ENCODE measurements around the gene FOXO3. TPM values are rescaled to one million over a fixed set of nuclear protein-coding genes. Genes with fewer than 3 reads are reported as not detected.
A peak's percentile ranks its signal among the peaks of the same experiment; 100 is the strongest.
"Not testable (repeated sequence)": the region's sequence is repeated elsewhere in the genome, so short reads cannot be mapped to it uniquely, and the experiment has no call there.

Gene FOXO3
- polyA plus RNA-seq, 1 donor (not counting 4 experiments of a cell fraction or from before 2014, with no cell fraction given), result 17.6 TPM

- Histone ChIP-seq H3K9me3 (ENCODE audit: control insufficient read depth, low read depth, low read length) (no peaks in the 10 kb centered on the region), H3K27ac (ENCODE audit: control insufficient read depth, insufficient read depth, low read length) (peak overlapping the region; percentile 89), H4K20me1 (ENCODE audit: control insufficient read depth, extremely low read depth, insufficient read depth, low read length) (peaks cover 3% of the 10 kb centered on the region), H3K79me2 (ENCODE audit: control insufficient read depth, insufficient read depth, low read length) (peaks cover 21% of the 10 kb centered on the region), H3K4me1 (ENCODE audit: control insufficient read depth, extremely low read depth, insufficient read depth, low read length) (peaks cover 37% of the 10 kb centered on the region), H3K4me3 (ENCODE audit: control insufficient read depth in 2 of 3, extremely low read depth in 1 of 3, insufficient read depth in 2 of 3, low read depth in 1 of 3, low read length in 3 of 3) (peak overlapping the region; percentile 73 to 95 (median 91)), H3K9ac (ENCODE audit: control insufficient read depth, extremely low read depth, insufficient read depth, low read length) (peak overlapping the region; percentile 92), H3K4me2 (ENCODE audit: control insufficient read depth, extremely low read depth, insufficient read depth, low read depth, low read length) (peak overlapping the region; percentile 96), H3K27me3 (ENCODE audit: control insufficient read depth, extremely low read depth, insufficient read depth, low read length) (no peaks in the 10 kb centered on the region), H2AFZ (ENCODE audit: control insufficient read depth, low read length) (peak overlapping the region; percentile 54), H3K36me3 (ENCODE audit: control insufficient read depth in 2 of 2, extremely low read depth in 1 of 2, insufficient read depth in 2 of 2, low read length in 2 of 2) (no peaks in the 10 kb centered on the region), H3K9me1 (ENCODE audit: control insufficient read depth, extremely low read depth, insufficient read depth, low read length) (no peaks in the 10 kb centered on the region)
- TF ChIP-seq EZH2 (IDR thresholded peaks at IDR 0.05; ENCODE audit: low read length) (no peak), CTCF (optimal IDR thresholded peaks at IDR 0.05 in 1 of 3, IDR thresholded peaks at IDR 0.05 in 1 of 3, conservative IDR thresholded peaks at IDR 0.05 in 1 of 3; ENCODE audit: extremely low read depth in 1 of 3, insufficient read depth in 2 of 3, low read length in 3 of 3) (no peak)
- dilution Hi-C loops (cut with MboI; ENCODE audit: extremely low pct_ligation_motif_present, low sequenced_read_pairs), result no loop called here
- FAIRE-seq (no peak), DNase-seq (ENCODE audit: low read depth, low spot score) (no peak)
Measured at GRCh38 chr6:108559884-108560462, 744 bp upstream of the FOXO3 start.

- H4K20me1 ChIP-seq (ENCODE audit: control insufficient read depth, extremely low read depth, insufficient read depth, low read length); FAIRE-seq; H2AFZ ChIP-seq (ENCODE audit: control insufficient read depth, low read length); H3K9me3 ChIP-seq (ENCODE audit: control insufficient read depth, low read depth, low read length); dilution Hi-C loops (cut with MboI; ENCODE audit: extremely low pct_ligation_motif_present, low sequenced_read_pairs); H3K36me3 ChIP-seq (ENCODE audit: control insufficient read depth in 2 of 2, extremely low read depth in 1 of 2, insufficient read depth in 2 of 2, low read length in 2 of 2); DNase-seq (ENCODE audit: low read depth, low spot score); H3K9me1 ChIP-seq (ENCODE audit: control insufficient read depth, extremely low read depth, insufficient read depth, low read length); H3K4me2 ChIP-seq (ENCODE audit: control insufficient read depth, extremely low read depth, insufficient read depth, low read depth, low read length); H3K27me3 ChIP-seq (ENCODE audit: control insufficient read depth, extremely low read depth, insufficient read depth, low read length): not testable (repeated sequence)
- H3K4me3 ChIP-seq (ENCODE audit: control insufficient read depth in 2 of 3, extremely low read depth in 1 of 3, insufficient read depth in 2 of 3, low read depth in 1 of 3, low read length in 3 of 3), result peak overlapping the region; percentile 73 to 95 (median 92)
- H3K9ac ChIP-seq (ENCODE audit: control insufficient read depth, extremely low read depth, insufficient read depth, low read length), result peak overlapping the region; percentile 92
- H3K79me2 ChIP-seq (ENCODE audit: control insufficient read depth, insufficient read depth, low read length), result peaks cover 31% of the 10 kb centered on the region
- peak overlapping the region; percentile 85 for H3K27ac ChIP-seq (ENCODE audit: control insufficient read depth, insufficient read depth, low read length)
- peaks cover 37% of the 10 kb centered on the region for H3K4me1 ChIP-seq (ENCODE audit: control insufficient read depth, extremely low read depth, insufficient read depth, low read length)
Measured at GRCh38 chr6:108561309-108561647, 561 bp downstream of the FOXO3 start.
